NCI-H146 (cell line): Measurements from ENCODE around the gene CTNS.

ENCODE experiments used
- DNase-seq: peaks from one replicate; lab custom pipeline; 2025; lab: John Stamatoyannopoulos, UW

Gene CTNS

GRCh38 chr17:3636154-3636907 is at the start of gene CTNS, which contains the start of gene SHPK:
TSS of gene CTNS (plus strand) at chr17:3636760. CDS start at chr17:3640207, 3,447 bp downstream.
TSS of gene SHPK (minus strand) at chr17:3636250. CDS start at chr17:3636219, 31 bp downstream.
- peak; percentile 98 for DNase-seq

- DNase-seq, result no peak
Measured at GRCh38 chr17:3589784-3590183, 46.8 kb upstream of the CTNS start.

GRCh38 chr17:3590231-3590630 is 46.3 kb upstream of the CTNS start:
- no peak for DNase-seq

GRCh38 chr17:3590768-3591167 is 45.8 kb upstream of the CTNS start:
- DNase-seq, result no peak

GRCh38 chr17:3592216-3592860 is 44.2 kb upstream of the CTNS start:
- DNase-seq, result no peak

GRCh38 chr17:3593384-3593783 is 43.2 kb upstream of the CTNS start:
- DNase-seq, result no peak

- no peak for DNase-seq
Measured at GRCh38 chr17:3594051-3594800, 42.3 kb upstream of the CTNS start.

- no peak for DNase-seq
Measured at GRCh38 chr17:3594976-3595375, 41.6 kb upstream of the CTNS start.

GRCh38 chr17:3596804-3597464 is 39.6 kb upstream of the CTNS start:
- DNase-seq, result no peak

- no peak for DNase-seq
Measured at GRCh38 chr17:3598078-3598477, 38.5 kb upstream of the CTNS start.

GRCh38 chr17:3600529-3601205 is 35.9 kb upstream of the CTNS start:
- no peak for DNase-seq

GRCh38 chr17:3602499-3602898 is 34.1 kb upstream of the CTNS start:
- DNase-seq, result peak; percentile 26

- DNase-seq, result no peak
Measured at GRCh38 chr17:3603119-3603869, 33.3 kb upstream of the CTNS start.

- no peak for DNase-seq
Measured at GRCh38 chr17:3603870-3604259, 32.7 kb upstream of the CTNS start.

- no peak for DNase-seq
Measured at GRCh38 chr17:3609689-3610088, 26.9 kb upstream of the CTNS start.

GRCh38 chr17:3610523-3610922 is 26.0 kb upstream of the CTNS start:
- DNase-seq, result no peak

- no peak for DNase-seq
Measured at GRCh38 chr17:3613124-3613523, 23.4 kb upstream of the CTNS start.

- DNase-seq, result no peak
Measured at GRCh38 chr17:3615160-3615870, 21.2 kb upstream of the CTNS start.

- DNase-seq, result no peak
Measured at GRCh38 chr17:3621146-3621720, 15.3 kb upstream of the CTNS start.
